Glomerular visceral epithelial cell (primary cell): ENCODE results near the gene SGCA.

Experiments used
- DNase-seq: peaks from one replicate; pipeline ENCODE4 v3.0.0-alpha.2; 2016; ENCODE audit errors: extremely low spot score

The SGCA gene

DNA sequence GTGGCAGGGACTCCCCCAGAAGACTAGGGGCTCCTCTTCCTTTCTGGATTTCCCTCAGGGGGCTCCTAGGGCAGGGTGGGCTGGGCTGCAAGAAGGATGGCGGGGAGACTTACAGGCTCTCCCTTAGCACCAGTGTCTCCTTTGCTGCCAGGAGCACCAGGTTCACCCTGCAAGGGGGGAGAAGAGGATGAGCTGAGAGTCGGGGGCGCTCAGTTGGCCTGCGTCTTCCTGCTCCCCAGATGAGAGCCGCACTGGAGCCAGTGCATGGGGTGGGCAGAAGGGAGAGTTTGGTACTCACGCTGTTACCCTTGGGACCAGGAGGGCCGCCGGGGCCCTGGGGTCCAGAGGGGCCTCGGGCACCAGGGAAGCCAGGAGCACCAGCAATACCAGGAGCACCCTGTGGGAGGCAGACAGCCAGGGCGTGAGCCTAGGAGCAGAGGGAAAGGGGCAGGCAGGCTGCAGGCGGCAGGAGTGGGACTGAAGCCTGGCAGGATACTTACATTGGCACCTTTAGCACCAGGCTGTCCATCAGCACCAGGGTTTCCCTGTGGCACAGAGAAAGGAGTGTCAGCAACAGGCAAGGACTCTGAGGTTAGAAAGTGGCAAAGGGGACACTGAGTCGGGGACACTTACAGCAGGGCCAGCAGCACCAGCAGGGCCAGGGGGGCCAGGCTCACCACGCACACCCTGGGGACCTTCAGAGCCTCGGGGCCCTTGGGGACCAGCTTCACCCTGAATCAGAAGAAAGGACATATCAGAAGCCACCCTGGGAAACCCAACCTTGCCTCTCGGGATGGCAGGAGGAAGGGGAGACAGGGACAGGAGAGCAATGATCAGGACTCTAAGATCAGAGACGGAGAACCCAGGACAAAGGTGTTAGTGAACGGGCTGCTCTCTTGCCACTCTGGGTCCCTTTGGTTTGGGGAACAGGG is 29.4 kb downstream of the SGCA start:
- DNase-seq, result no peak

GRCh38 chr17:50196036-50196435 is 30.2 kb downstream of the SGCA start:
- DNase-seq, result no peak

- no peak for DNase-seq
These were observed 31.0 kb downstream of the SGCA start for GRCh38 chr17:50196826-50197225.

DNA sequence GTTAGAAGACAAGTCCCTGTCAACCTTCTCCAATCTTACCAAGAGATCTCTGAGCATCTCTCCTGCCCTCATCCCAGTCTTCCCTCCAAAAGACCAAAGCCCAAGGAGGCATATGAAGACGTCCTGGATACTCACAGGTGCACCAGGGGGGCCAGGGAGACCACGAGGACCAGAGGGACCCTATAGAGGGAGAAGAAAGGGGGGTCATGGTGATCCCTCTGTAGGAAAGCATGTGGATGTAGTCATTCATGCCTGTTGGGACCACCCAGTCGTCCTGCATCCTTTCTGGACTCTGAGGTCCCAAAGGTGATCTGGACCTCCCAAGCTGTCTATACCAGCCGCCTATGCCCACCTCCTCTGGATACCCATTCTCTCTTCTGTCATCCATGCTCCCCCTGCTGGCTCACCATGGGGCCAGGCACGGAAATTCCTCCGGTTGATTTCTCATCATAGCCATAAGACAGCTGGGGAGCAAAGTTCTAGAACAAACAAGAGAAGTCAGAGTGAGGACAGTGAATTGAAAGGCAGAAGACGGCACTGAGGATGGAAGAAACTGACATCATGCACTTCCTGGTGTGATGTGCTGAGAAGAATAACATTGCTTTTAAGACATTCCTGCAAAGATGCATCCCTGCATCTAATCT is 32.3 kb downstream of the SGCA start:
- peak; percentile 75 for DNase-seq

DNA sequence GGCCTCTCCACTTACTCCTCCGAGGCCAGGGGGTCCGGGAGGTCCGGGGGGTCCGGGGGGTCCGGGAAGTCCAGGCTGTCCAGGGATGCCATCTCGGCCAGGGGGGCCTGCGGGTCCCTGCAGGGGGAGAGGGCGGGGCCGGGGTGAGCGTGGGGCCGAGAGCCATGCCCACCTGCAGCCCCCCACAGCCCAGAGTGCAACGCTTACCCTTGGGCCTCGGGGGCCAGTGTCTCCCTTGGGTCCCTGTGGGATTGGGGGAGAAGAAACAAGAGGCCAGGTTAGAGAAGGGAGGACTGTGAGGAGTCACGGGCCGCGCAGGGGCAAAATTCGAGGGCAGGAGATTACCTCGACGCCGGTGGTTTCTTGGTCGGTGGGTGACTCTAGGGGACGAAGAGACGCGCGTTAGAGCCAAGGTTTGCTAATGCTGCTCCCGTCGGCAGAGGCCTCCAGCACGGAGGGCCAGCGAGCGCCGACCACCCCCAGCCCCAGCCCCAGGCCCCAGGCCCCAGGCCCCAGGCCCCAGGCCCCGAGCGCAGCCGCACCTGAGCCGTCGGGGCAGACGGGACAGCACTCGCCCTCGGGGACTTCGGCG is 33.5 kb downstream of the SGCA start:
- DNase-seq, result no peak

GRCh38 chr17:50199803-50200456 is 34.1 kb downstream of the SGCA start:
- DNase-seq, result peak; percentile 98

DNA sequence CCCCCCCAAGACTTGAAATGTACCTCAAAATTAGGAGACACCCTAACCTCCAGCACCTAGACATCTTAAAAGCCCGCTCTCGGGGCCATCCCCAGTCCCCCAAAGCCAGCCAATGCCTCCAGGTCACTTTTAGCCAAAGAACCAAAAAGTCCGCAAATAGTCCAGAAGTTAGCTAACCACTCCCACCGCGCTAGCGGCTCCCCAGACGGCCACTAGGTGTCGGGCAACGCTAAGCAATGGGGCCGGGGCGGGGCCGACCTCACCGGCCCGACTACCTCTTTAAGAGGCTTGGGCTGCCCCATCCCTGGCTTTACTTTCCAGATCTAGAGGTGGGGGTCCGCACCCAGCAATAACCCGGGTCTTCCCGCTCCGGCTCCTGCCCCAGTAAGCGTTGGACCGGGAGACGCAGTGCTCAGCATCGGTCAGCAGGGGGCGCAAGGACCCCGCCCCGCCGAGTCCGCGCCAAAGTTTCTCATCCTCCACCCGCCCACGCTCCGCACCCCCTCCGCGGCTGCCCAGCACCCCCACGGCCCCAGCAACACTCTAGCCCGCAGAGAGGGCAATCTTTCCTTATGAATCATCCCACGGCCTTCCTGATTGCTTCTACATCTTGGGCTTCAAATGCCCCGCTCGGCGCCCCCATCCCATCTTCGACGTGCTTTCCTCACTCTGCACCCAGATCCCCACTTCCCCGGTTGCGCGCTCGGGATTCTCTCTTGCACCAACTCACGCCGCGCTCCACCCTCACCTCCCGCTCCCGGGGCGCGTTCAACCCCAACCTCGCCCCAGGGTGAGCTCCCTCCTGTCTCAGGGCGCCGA is 34.9 kb downstream of the SGCA start:
- DNase-seq, result peak; percentile 96

- no peak for DNase-seq
These were observed 35.6 kb downstream of the SGCA start, which contains the start of gene COL1A1 for GRCh38 chr17:50201276-50201854. TSS of gene COL1A1 (minus strand) at chr17:50201631. CDS start at chr17:50201513, 118 bp downstream.

GRCh38 chr17:50203086-50203485 is 37.3 kb downstream of the SGCA start:
- no peak for DNase-seq

DNA sequence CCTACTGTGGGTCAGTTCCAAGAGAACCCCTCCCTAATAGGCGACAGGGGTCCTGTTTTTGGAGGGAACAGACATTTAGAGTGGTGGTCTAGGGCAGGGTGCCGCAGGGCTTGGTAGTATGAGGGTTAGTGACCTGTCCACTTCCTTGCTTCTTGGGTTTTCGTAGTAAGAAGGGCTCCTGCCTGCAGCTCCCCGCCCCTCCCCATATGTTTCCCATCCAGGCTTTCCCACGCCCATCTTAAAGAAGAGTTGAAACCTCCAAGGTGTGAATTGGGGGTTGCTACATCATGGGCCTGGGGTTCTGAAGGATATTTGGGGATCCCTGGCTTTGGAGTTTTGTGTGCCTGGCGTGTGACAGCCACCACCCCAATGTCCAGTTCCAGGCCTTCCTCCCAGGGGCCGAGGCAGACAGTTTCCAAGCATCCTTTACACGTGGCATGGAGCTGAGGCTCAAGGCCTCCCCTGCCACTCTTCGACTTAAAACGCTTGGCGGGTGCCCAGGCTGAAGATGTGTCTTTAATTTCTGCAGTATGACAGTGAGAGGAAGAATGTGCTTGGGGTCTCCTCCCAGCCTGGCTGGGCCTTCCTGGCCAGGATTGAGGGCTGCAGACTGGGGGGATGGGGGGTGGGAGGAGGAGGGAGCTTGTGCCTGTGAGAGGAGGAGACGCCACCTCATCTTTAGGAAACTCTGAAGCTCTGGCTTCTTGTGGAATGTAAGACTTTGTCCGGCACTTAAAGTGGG is 38.0 kb downstream of the SGCA start:
- DNase-seq, result peak; percentile 44

DNA sequence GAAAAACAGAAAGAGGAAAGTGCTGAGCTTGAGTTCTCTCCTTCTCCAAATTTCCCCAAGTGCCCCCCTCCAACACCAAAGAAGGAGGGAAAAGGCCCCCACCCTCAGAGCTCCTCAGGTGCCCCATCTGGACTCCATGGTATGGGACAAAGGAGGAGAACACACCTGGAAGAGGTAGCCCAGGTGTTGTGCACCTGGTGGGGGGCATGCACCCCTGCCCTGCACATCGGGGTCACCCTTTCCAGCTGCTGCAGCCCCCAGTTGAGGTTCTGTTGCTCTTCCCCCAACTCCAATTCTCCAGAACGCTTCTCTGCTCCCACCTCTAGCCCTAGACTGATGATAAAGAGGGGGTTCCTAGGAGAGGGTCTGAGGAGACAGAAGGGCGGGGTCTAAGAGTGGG is 38.6 kb downstream of the SGCA start:
- DNase-seq, result no peak

DNA sequence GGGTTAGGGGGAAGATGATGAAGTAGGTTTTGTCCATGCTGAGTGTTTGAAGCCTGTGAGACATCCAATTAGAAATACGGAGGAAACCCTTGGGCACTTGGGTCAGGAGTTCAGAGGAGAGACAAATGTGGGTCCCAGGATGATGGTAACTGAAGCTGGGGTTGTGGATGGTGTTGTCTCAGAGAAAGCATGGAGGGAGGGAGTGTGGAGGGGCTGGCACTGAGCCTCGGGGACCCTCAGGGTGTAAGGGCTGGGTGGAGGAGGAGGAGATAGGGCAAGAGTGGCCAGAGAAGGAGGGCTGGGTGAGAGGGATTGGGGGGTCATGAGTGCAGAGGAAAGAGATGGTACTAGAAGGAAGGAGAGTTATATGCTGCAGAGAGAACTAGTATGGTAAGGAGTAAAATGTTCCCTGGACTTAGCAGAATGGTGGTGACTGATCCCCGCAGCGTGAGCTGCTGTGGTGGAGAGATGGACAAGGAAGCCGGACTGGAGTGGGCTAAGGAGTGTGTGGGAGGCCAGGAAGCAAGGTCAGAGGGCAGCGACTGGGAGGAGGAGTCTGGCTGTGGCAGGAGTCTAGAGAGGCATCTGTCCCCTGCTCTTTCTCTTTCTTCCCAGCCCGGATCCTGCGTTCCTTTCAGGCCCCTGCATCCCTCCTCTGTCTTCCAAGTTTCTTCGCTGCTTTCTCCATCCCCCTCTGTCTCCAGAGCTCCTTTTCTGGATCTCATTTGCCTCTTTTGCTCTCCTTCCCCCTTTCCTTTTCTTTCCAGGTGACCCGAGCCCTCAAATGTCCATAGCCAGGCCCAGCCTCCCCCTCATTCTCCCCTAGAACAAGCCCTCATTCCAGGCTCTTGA is 39.5 kb downstream of the SGCA start:
- no peak for DNase-seq

DNA sequence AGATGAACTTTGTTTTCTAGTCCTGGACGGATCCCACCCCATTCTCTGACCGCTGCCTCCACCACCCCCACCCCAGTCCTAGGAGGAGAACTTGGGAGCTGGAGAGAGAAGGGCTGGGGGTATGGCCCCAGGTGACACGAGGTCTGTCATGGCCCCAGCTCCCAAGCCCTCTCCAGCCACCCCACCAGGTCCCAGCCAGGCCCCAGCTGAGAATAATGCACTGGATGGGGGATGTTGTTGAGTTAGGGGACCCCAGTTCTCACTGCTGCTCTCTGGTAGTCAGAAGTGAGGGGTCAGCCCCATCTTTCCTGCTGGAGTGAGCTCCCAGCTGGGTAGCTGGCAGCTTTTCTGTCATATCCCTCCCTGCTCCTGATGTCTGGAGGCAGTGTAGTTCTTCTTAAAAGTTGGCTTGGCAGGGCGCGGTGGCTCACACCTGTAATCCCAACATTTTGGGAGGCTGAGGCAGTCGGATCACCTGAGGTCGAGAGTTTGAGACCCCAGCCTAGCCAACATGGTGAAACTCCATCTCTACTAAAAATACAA is 40.2 kb downstream of the SGCA start:
- no peak for DNase-seq

DNA sequence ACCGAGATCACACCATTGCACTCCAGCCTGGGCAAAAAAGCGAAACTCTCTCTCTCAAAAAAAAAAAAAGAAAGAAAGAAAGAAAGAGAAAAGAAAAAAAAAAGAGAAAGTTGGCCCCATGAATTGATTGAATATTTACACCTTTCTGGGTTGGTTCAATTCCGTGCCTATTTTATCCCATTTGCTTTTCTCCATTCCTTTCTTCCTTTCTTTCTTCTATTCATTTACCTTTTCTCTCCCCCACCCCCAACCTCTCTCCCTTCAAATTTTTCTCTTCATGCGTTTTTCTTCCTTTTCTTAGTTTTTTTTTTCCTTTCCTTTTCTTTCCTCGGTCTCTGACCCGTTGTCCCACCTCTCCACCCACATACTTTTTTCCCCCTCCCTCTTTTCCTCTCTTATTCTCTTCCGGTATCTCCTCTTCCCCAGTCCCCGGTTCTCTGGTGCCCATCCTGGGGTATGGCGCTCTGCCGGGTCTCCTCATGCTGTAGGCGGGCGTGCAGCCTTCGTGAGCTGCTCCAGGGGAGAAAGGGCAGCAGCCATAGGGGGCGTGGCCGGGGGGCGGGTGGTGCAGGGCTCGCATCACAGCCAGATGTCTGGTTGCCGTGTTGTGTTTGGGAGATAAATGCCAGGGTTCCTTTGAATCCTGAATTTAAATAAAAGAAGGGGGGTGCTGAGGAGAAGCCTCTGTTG is 40.9 kb downstream of the SGCA start:
- no peak for DNase-seq

- no peak for DNase-seq
These were observed 41.5 kb downstream of the SGCA start for GRCh38 chr17:50207315-50207714.

- DNase-seq, result no peak
These were observed 42.2 kb downstream of the SGCA start for GRCh38 chr17:50207792-50208567.

DNA sequence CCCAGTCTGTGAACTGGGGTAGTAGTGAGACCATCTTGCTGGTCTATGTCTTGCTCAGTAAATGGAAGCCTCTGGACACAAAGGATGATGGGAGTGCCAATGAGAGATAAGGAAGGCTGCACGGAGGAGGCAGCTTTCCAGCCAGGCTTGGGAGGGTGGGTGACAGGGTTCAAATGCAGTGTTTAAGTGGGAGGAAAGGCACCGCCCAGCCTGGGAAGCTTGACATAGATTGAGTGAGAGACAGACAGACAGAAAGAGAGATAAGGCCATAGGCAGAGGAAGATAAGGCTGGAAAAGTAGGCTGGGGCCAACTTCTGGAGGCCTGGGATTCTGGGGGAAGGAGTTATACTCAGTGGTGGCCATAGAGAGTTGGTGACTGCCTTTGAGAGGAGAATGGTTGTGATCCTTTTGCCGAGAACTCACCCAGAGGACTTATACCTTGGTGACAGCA is 42.8 kb downstream of the SGCA start:
- no peak for DNase-seq

DNA sequence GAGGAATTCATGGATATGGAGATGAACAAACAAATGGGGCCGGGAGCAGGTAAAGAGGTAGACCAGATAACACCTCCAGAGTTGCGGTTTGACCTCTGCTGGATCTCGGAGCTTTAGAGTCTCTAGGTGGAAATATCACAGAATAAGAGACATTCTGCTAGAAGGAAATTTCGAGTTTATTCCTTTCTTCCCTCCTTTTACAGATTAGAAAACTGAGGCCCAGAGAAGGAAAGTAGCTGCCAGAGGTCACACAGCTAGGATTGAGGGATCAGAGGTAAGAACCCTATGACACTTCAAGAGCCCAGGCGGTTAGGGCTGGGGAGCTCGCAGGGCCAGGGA is 43.3 kb downstream of the SGCA start:
- DNase-seq, result no peak
